Left lung (tissue), 10 donors: ENCODE results near the gene VWF. TPM values are rescaled to one million over a fixed set of nuclear protein-coding genes. Genes with fewer than 3 reads are reported as not detected.

Source experiments
- ATAC-seq: fragments of 200-7000 bp; cut with Tn5 transposase; one replicate; pipeline ENCODE4 v1.9.1; 2020; ENCODE audit warnings: moderate library complexity
- DNase-seq, 4 donors: peaks; one replicate each; pipeline ENCODE4 v3.0.0-alpha.2; 2013 to 2020
- H3K27ac ChIP-seq, 2 donors: fragments of 200-600 bp; sonication (generic) in 1 of 2; one replicate each; pipeline versions ENCODE4 v1.5.0 to v1.8.0; 2020 to 2021
- H3K27me3 ChIP-seq, 2 donors: fragments of 200-600 bp; sonication (generic) in 1 of 2; one replicate each; pipeline versions ENCODE4 v1.5.0 to v1.8.0; 2020 to 2021
- H3K36me3 ChIP-seq, 2 donors: fragments of 200-600 bp; sonication (generic) in 1 of 2; one replicate each; pipeline versions ENCODE4 v1.5.0 to v1.8.0; 2020 to 2021
- H3K4me1 ChIP-seq, 2 donors: fragments of 200-600 bp; one replicate each; pipeline ENCODE4 v1.8.0; 2021
- H3K4me3 ChIP-seq, 2 donors: fragments of 200-600 bp; sonication (generic) in 1 of 2; one replicate each; pipeline versions ENCODE4 v1.5.0 to v1.8.0; 2020 to 2021; ENCODE audit warnings: mild to moderate bottlenecking in 1 of 2
- H3K9me3 ChIP-seq, 2 donors: fragments of 200-600 bp; sonication (generic) in 1 of 2; one replicate each; pipeline versions ENCODE4 v1.5.0 to v1.8.0; 2020 to 2021
- intact Hi-C, 2 donors: fragments of 100-400 bp; cut with DNase I; formaldehyde crosslinking; loops; one replicate each; pipeline versions ENCODE4 v1.11.2 to v1.14.2; 2022
- polyA plus RNA-seq, 6 donors: library from polyadenylated mRNA; unstranded; fragments of 120-200 nt; gene quantifications; one replicate each; pipeline ENCODE4 v1.2.1, GENCODE V29; 2013; ENCODE audit not compliant: insufficient read length in 6 of 6
- total RNA-seq, 2 donors: library from RNA; stranded (reverse); fragmentation: NEBNext Ultra II Directional; extraction: Animal tissue kit (Norgen Biotek cat#: 25700); gene quantifications; one replicate each; pipeline ENCODE4 v1.2.1, GENCODE V29; 2021
- TF ChIP-seq, protein P1 (sequence below), 2 donors: fragments of 200-600 bp; sonication (generic) in 1 of 2; IDR thresholded peaks; one replicate each; pipeline versions ENCODE4 v1.5.0 to v1.8.0; 2021; ENCODE audit warnings: antibody characterized with exemption in 2 of 2
- donor health status: DM: no; HTN: yes; CAD: no.
- donor health status: DM: no; HTN: no; CAD: no.

VWF gene
- total and polyA plus RNA-seq, 8 donors = 123 to 401 (median 147) TPM

DNA sequence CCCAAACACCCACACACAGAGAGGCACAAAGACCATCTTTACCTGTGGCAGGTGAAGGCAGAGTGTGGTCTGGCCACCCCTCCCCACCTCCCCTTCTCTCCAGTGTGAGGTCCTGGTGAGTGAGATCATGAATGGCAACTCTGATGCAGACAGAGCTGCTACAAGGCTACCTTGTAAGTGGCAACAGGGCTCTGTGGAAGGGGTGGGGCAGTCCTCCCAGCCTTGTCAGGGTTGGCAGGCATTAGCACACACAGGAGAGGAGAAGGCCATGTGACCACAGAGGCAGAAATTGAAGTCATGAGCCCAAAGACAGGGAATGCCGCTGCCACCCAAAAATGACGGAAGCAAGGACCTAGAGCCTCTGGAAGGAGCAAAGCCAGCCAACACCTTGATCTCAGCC is 30.7 kb downstream of the VWF start:
- H3K36me3 ChIP-seq = no peaks in the 10 kb centered on the region
- ATAC-seq (peak; percentile 67), DNase-seq (no peak)
- intact Hi-C loops = no loop called here
- TF ChIP-seq, protein P1, sequence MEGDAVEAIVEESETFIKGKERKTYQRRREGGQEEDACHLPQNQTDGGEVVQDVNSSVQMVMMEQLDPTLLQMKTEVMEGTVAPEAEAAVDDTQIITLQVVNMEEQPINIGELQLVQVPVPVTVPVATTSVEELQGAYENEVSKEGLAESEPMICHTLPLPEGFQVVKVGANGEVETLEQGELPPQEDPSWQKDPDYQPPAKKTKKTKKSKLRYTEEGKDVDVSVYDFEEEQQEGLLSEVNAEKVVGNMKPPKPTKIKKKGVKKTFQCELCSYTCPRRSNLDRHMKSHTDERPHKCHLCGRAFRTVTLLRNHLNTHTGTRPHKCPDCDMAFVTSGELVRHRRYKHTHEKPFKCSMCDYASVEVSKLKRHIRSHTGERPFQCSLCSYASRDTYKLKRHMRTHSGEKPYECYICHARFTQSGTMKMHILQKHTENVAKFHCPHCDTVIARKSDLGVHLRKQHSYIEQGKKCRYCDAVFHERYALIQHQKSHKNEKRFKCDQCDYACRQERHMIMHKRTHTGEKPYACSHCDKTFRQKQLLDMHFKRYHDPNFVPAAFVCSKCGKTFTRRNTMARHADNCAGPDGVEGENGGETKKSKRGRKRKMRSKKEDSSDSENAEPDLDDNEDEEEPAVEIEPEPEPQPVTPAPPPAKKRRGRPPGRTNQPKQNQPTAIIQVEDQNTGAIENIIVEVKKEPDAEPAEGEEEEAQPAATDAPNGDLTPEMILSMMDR (IDR thresholded peaks at IDR 0.05) = no peak
- no peaks in the 10 kb centered on the region for H3K9me3 ChIP-seq
- no peaks in the 10 kb centered on the region for H3K27me3 ChIP-seq
- peak overlapping the region; percentile 57 to 69 for H3K27ac ChIP-seq
- no peak overlapping the region for H3K4me3 ChIP-seq
- peaks cover 10 to 36% of the 10 kb centered on the region in 2 donors for H3K4me1 ChIP-seq

DNA sequence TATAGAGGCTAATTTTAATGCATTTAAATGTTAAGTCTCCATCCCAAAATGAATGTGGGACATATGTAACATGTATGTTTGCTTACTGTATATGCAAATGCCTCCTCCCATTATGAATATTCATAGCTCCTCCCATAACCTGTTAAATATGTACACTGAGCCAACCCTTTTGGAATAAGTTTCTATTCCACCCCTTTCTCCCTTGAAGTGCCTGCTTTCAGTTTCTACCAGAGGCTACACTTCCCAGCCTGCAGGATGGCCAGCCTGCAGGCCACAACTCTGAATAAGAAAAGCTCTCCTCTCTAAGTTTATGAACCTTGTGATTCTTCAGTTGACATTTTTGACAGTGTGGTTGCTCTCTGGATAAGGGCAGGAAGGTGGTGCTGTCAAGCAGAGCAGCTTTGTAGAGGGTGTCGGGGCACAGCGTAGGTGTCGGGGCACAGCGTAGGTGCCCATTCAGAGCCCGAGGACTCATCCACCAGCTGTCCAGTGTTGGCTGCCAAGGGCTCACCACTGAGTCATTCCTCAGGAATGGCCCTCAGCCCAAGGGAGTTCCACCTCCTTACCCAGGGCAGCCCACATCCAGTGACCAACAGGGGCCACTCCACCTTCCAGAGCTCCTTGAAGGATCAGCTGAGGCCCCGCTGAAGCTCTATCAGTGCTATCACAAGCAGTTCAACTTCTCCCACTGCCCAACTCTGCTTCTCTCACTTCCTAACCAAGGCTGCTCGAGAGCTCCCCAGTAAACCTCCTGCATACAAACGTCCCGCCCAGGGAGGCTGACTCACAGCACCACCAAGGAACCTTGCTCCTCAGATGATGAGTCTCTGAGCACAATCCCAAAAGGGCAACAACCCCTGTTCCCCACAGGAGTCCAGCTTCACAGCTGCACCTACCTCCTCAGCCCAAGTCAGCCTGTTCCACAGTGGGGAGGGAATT is 31.4 kb downstream of the VWF start:
- H3K4me1 ChIP-seq = peaks cover 10 to 37% of the 10 kb centered on the region in 2 donors
- intact Hi-C loops = no loop called here
- ATAC-seq (peak; percentile 91), DNase-seq (peak in 2 of 4 donors; percentile 82 to 83)
- no peaks in the 10 kb centered on the region for H3K9me3 ChIP-seq
- H3K4me3 ChIP-seq = no peak overlapping the region
- no peaks in the 10 kb centered on the region for H3K36me3 ChIP-seq
- no peaks in the 10 kb centered on the region for H3K27me3 ChIP-seq
- TF ChIP-seq, protein P1 (IDR thresholded peaks at IDR 0.05) = no peak
- H3K27ac ChIP-seq = peak overlapping the region; percentile 57 to 69

DNA sequence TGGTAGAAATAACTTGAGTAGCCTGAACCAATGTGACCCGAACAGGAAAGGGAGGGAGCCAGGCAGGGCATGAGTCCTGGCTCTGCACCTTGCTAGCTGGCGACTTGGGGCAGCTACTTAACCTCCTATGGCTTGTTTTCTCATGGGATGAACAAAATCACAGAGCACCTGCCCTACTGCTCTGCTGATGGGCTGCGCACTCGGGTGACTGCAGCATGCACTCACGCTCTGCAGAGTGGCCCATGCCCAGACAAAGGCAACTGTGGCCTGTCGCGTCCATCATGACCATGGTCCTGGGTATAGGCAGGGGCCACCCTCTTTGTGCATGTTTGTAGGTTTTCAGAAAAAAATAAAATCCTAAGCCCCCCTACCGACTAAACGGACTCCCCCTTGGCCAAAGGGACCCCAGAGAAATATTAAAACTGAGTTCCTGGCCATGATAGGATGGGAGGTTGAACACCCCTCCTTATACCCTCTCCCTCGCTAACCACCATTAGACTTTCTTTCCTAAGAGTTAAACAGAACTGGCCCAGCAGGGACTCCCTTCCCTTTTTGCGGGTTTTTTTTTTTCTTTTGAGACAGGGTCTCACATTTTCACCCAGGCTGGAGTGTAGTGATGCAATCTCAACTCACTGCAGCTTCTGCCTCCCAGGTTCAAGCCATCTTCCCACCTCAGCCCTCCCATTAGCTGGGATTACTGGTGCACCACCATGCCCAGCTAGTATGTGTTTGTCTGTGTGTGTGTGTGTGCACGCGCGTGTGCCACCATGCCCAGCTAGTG is 32.5 kb downstream of the VWF start:
- Histone ChIP-seq H3K27ac (peak overlapping the region in 1 of 2 donors; percentile 33), H3K36me3 (no peaks in the 10 kb centered on the region), H3K4me3 (no peak overlapping the region), H3K4me1 (peaks cover 10 to 37% of the 10 kb centered on the region in 2 donors), H3K9me3 (no peaks in the 10 kb centered on the region), H3K27me3 (no peaks in the 10 kb centered on the region)
- no peak for DNase-seq
- no peak for ATAC-seq
- intact Hi-C loops = no loop called here
- TF ChIP-seq, protein P1 (IDR thresholded peaks at IDR 0.05) = no peak

DNA sequence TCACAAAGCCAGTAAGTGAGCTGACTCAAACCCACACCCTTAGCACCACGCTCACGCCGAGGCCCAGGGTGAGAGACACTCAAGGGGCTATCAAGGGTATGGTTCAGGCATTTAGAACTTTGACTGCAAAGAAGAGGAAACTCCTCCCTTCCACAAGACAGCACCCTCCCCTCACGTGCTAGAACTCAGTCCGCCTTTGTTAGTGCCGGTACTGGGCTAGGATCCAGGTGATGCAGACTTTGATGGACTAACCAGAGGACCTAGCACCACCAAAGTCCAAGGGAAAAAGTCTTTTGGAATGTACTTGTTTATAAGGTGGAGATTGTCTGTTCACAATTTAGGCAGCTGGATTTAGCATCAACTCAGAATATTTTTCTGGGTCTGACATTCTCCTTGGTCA is 33.7 kb downstream of the VWF start:
- intact Hi-C loops = no loop called here
- H3K27me3 ChIP-seq = no peaks in the 10 kb centered on the region
- TF ChIP-seq, protein P1 (IDR thresholded peaks at IDR 0.05) = no peak
- no peak overlapping the region for H3K27ac ChIP-seq
- ATAC-seq (no peak), DNase-seq (no peak)
- H3K9me3 ChIP-seq = no peaks in the 10 kb centered on the region
- H3K4me3 ChIP-seq = no peak overlapping the region
- H3K4me1 ChIP-seq = peaks cover 10 to 37% of the 10 kb centered on the region in 2 donors
- no peaks in the 10 kb centered on the region for H3K36me3 ChIP-seq
